Stimulated activated naive CD8-positive, alpha-beta T cell treated with anti-CD3 and anti-CD28 coated beads, Interleukin-15, amount 100 ng/mL, for 72 hours (primary cell): ENCODE measurements around the gene IL12A.

Experiments used
- ATAC-seq: fragments of 150-1000 bp; cut with Tn5 transposase; 2 replicates; pipeline ENCODE4 v1.10.0; 2021; ENCODE audit warnings: mild to moderate bottlenecking, moderate library complexity
- DNase-seq, 2 donors: peaks; one replicate each; pipeline ENCODE4 v3.0.0; 2021 to 2022
- H3K27ac Mint-ChIP-seq, 2 donors: one replicate each; pipeline ENCODE4 v1.8.0; 2022; ENCODE audit warnings: mild to moderate bottlenecking in 2 of 2, mixed read lengths in 2 of 2, moderate library complexity in 2 of 2
- H3K27me3 Mint-ChIP-seq: one replicate; pipeline ENCODE4 v1.8.0; 2022; ENCODE audit warnings: mixed read lengths
- H3K4me1 Mint-ChIP-seq: one replicate; pipeline ENCODE4 v1.8.0; 2022; ENCODE audit warnings: mild to moderate bottlenecking, mixed read lengths
- H3K4me3 Mint-ChIP-seq, 2 donors: one replicate each; pipeline ENCODE4 v1.8.0; 2022; ENCODE audit warnings: mild to moderate bottlenecking in 2 of 2, mixed read lengths in 2 of 2, moderate library complexity in 1 of 2
- H3K9me3 Mint-ChIP-seq, 2 donors: one replicate each; pipeline ENCODE4 v1.8.0; 2022; ENCODE audit warnings: mixed read lengths in 2 of 2

IL12A gene

GRCh38 chr3:159988617-159989271 lies at the start of gene IL12A:
IL12A (plus strand) TSS chr3:159988835.
- ATAC-seq (peak; percentile 93), DNase-seq (peak; percentile 79 to 87)
- H3K4me1 Mint-ChIP-seq: peaks cover 22% of the 10 kb centered on the region
- no peaks in the 10 kb centered on the region for H3K9me3 Mint-ChIP-seq
- peak within 1 kb of the TSS; percentile 61 to 75 for H3K27ac Mint-ChIP-seq
- H3K27me3 Mint-ChIP-seq: peaks cover 23% of the 10 kb centered on the region
- peak within 1 kb of the TSS; percentile 82 to 90 for H3K4me3 Mint-ChIP-seq

GRCh38 chr3:159941038-159942000 lies 47.3 kb upstream of the IL12A start:
- H3K27ac Mint-ChIP-seq: no peak overlapping the region
- H3K27me3 Mint-ChIP-seq: peaks cover 25% of the 10 kb centered on the region
- H3K4me1 Mint-ChIP-seq: peaks cover 6% of the 10 kb centered on the region
- DNase-seq (no peak), ATAC-seq (peak; percentile 23)
- H3K4me3 Mint-ChIP-seq: no peak overlapping the region
- no peaks in the 10 kb centered on the region for H3K9me3 Mint-ChIP-seq

DNA sequence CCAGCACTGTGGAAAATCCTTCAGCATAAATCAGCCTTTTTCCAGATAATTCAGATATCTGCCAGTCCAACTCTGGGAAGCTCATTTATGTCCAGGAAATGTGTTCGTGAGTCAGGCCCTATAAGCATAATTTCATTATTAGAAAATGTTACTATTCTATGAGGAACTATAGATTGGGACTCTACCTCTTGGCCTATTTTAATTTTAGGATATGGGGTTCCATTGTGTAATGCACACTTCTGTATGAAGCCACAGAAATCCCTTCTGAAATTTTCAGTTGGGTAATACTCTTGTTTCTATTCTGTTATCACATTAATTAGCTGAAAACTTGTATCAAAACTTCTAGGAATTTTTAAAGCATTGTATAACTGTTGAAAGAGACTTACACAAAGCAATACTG lies 43.9 kb upstream of the IL12A start:
- H3K4me3 Mint-ChIP-seq: no peak overlapping the region
- DNase-seq: no peak
- H3K9me3 Mint-ChIP-seq: no peaks in the 10 kb centered on the region
- peaks cover 6% of the 10 kb centered on the region for H3K4me1 Mint-ChIP-seq
- peaks cover 31% of the 10 kb centered on the region for H3K27me3 Mint-ChIP-seq
- H3K27ac Mint-ChIP-seq: no peak overlapping the region
- no peak for ATAC-seq

GRCh38 chr3:159945930-159946329 lies 42.7 kb upstream of the IL12A start:
- Mint-ChIP-seq H3K4me3 (no peak overlapping the region), H3K27ac (no peak overlapping the region), H3K27me3 (peaks cover 31% of the 10 kb centered on the region), H3K9me3 (no peaks in the 10 kb centered on the region), H3K4me1 (peaks cover 6% of the 10 kb centered on the region)
- DNase-seq (no peak), ATAC-seq (no peak)

DNA sequence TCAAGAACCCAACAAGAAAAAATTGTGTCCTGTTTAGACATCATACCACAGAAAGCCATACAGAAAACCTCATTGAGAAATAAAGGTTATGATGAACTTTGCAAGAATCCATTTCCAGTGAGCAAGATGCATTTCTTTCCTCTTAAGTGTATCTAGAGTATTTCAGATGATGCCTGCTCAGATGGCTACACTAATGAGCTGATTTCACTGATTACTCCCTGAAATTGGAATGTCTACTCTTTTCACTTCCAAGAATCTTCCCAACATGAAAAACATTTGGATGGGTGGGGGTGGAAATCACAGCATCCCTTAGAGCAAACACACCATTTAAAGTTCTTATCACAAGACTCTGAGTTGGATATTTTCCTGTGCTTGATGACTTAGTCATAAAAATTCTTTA lies 41.4 kb upstream of the IL12A start:
- peaks cover 23% of the 10 kb centered on the region for H3K27me3 Mint-ChIP-seq
- H3K4me1 Mint-ChIP-seq: no peaks in the 10 kb centered on the region
- DNase-seq: no peak
- H3K4me3 Mint-ChIP-seq: no peak overlapping the region
- no peaks in the 10 kb centered on the region for H3K9me3 Mint-ChIP-seq
- ATAC-seq: no peak
- no peak overlapping the region for H3K27ac Mint-ChIP-seq

DNA sequence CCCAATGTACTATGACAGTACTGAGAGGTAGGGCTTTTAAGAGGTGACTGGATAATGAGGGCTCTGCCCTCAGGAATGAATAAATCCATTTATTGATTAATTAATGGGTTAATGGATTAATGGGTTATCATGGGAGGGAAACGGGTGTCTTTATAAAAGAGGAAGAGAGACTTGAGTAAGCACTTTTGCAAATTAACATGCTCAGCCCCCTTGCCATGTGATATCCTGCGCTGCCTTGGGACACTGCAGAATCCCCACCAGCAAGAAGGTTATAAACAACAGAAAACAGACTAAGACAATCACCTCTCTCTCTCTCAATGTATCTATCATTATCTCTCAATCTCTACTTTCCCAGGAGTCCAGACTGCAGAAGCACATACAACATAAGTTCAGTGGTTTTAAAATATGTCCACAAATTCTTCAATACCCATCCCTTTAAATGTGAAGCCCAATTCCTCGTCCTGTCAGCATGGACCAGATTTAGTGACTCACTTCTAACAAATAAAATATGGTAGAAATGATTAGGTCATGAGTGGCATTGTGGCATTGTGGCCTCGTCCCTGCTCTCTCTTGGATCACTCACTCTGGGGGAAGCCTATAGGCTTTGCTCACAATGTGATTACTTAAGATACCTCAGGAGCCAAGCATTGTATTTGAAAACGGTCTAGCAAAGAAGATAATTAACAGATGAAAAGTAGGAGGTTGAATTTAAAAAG lies 40.0 kb upstream of the IL12A start:
- DNase-seq: no peak
- ATAC-seq: no peak
- H3K4me1 Mint-ChIP-seq: no peaks in the 10 kb centered on the region
- H3K9me3 Mint-ChIP-seq: no peaks in the 10 kb centered on the region
- peaks cover 17% of the 10 kb centered on the region for H3K27me3 Mint-ChIP-seq
- H3K4me3 Mint-ChIP-seq: no peak overlapping the region
- no peak overlapping the region for H3K27ac Mint-ChIP-seq

- DNase-seq (no peak), ATAC-seq (no peak)
- Mint-ChIP-seq H3K27me3 (peaks cover 19% of the 10 kb centered on the region), H3K4me3 (no peak overlapping the region), H3K27ac (no peak overlapping the region), H3K4me1 (no peaks in the 10 kb centered on the region), H3K9me3 (no peaks in the 10 kb centered on the region)
Measured at GRCh38 chr3:159950156-159950898, 38.3 kb upstream of the IL12A start.

GRCh38 chr3:159951540-159951939 lies 37.1 kb upstream of the IL12A start:
- DNase-seq (no peak), ATAC-seq (no peak)
- peaks cover 22% of the 10 kb centered on the region for H3K27me3 Mint-ChIP-seq
- no peaks in the 10 kb centered on the region for H3K9me3 Mint-ChIP-seq
- H3K4me3 Mint-ChIP-seq: no peak overlapping the region
- no peaks in the 10 kb centered on the region for H3K4me1 Mint-ChIP-seq
- H3K27ac Mint-ChIP-seq: no peak overlapping the region

DNA sequence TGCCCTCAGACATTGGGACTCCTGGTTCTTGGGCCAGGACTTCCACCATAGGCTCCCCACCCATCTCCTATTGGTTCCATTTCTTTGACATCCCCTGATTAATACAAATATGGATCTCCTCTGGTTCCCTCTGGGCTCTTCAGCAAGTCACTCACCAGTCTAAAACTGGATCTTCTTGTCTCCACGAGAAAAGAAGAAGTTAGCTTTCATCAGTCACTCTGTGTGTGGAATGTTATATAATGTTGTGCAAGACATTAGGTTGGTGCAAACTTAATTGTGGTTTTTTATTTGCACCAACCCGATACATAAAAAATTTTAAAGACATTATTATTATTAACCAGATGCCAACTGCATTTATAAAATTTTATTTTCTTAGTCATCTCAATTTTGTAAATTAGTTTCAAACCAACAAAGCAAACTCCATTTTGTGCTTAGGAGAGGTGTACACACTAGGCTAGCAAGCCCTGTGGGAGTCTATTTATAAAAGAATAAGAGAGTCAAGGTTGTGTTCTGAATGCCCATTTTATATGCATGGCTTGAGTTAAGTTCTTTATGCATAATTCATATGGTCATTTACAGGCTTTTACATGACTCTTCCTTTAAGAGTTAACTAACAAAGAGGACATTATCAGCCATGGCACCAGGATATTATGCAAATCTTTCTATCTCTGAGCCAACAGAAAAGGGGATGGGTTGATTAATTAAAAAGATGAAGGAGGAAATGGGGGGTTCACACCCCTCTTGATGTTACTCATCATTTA lies 35.1 kb upstream of the IL12A start:
- Mint-ChIP-seq H3K27ac (no peak overlapping the region), H3K4me1 (no peaks in the 10 kb centered on the region)

GRCh38 chr3:159960188-159961148 lies 28.2 kb upstream of the IL12A start:
- Mint-ChIP-seq H3K4me1 (peaks cover 5% of the 10 kb centered on the region), H3K27me3 (peaks cover 15% of the 10 kb centered on the region), H3K27ac (no peak overlapping the region), H3K4me3 (no peak overlapping the region), H3K9me3 (peaks cover 0 to 4% of the 10 kb centered on the region in 2 donors)
- ATAC-seq (no peak), DNase-seq (no peak)

More for the DNA sequence above, 35.1 kb upstream of the IL12A start:
- H3K27me3 Mint-ChIP-seq: peaks cover 21% of the 10 kb centered on the region
- ATAC-seq (no peak), DNase-seq (no peak)
- H3K9me3 Mint-ChIP-seq: peaks cover 0 to 4% of the 10 kb centered on the region in 2 donors
- no peak overlapping the region for H3K4me3 Mint-ChIP-seq

DNA sequence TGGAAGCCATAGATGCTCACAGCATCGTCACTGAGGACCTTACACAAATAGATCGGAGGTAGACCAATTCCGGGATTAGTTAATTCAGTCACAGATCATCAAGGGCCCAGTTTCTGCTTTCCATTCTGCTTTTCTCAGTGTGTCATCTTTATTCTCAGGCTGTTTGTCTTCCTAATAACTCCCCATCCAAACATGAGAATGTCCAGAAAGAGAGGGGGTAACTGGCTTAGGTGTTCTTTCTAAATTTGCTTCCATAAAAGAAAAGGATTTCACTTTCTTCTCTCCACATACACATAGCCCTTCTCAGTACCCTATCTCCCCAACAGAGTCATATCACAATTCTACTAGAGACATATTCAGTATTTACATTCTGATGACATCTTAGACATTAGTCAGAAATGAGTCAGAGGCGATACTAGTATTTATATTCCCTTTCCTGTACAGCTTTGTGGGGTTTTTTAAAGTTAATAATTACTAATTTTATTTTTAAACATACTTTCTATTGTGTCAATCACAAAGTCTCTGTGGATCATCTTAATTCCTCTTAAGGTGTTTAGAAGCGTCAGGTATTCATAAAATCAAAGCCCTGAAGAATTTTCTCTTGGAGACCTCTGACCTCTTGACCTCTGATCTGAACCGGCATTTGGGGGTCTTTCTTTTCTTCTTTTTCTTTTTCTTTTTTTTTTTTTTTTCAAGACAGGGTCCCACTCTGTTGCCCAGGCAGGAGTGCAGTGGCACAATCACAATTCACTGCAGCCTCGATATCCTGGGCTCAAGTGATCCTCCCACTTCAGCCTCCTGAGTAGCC lies 24.3 kb upstream of the IL12A start:
- DNase-seq: no peak
- Mint-ChIP-seq H3K4me3 (no peak overlapping the region), H3K9me3 (no peaks in the 10 kb centered on the region), H3K27me3 (peaks cover 10% of the 10 kb centered on the region), H3K4me1 (peaks cover 5% of the 10 kb centered on the region), H3K27ac (no peak overlapping the region)
- ATAC-seq: peak; percentile 74

GRCh38 chr3:159971311-159971710 lies 17.3 kb upstream of the IL12A start:
- Mint-ChIP-seq H3K27me3 (peaks cover 18% of the 10 kb centered on the region), H3K4me3 (no peak overlapping the region)

DNA sequence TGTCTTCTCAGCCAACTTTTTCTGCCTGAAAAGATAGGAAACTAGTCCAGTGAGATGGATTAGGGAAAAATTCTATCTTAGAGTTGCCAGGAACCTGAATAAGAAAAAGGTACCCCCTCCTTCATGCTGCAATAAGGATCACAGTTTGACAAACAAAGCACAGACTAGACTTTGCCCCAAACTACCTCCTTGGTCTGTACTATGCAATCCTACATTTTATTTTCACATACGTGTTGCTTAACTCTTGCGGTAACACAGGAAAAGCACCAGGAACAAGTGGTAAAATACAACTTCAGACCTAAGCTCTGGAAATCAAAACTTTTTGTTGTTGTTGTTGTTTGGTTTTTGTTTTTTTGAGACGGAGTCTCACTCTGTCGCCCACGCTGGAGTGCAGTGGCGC lies 11.3 kb upstream of the IL12A start:
- H3K4me1 Mint-ChIP-seq: no peaks in the 10 kb centered on the region
- ATAC-seq (no peak), DNase-seq (no peak)
- H3K27ac Mint-ChIP-seq: no peak overlapping the region
- H3K9me3 Mint-ChIP-seq: no peaks in the 10 kb centered on the region
- peaks cover 39% of the 10 kb centered on the region for H3K27me3 Mint-ChIP-seq
- no peak overlapping the region for H3K4me3 Mint-ChIP-seq

More at GRCh38 chr3:159971311-159971710, 17.3 kb upstream of the IL12A start:
- Mint-ChIP-seq H3K9me3 (no peaks in the 10 kb centered on the region), H3K27ac (no peak overlapping the region), H3K4me1 (no peaks in the 10 kb centered on the region)
- ATAC-seq: no peak
- DNase-seq: no peak
